ENCODE measurements around the gene ZNF583. TPM values are rescaled to one million over a fixed set of nuclear protein-coding genes. Genes with fewer than 3 reads are reported as not detected.

ZNF583 gene
- total RNA-seq = 2.0 and 5.8 TPM in 2 replicates

GRCh38 chr19:56403764-56404704 lies at the start of gene ZNF583:
Gene ZNF583, plus strand, starts transcription at chr19:56404332. Its CDS starts 2,783 bp downstream, at chr19:56407115.
- peak; percentile 98 for DNase-seq (ENCODE audit: low read depth in 2 of 2)

- DNase-seq (ENCODE audit: low read depth in 2 of 2) = no peak
Measured at GRCh38 chr19:56355517-56355916, 48.6 kb upstream of the ZNF583 start.

GRCh38 chr19:56356944-56357343 lies 47.2 kb upstream of the ZNF583 start:
- DNase-seq (ENCODE audit: low read depth in 2 of 2) = peak in 1 of 2 donors; percentile 2

- DNase-seq (ENCODE audit: low read depth in 2 of 2) = no peak
Measured at GRCh38 chr19:56360841-56361240, 43.3 kb upstream of the ZNF583 start.

- peak; percentile 95 to 99 for DNase-seq (ENCODE audit: low read depth in 2 of 2)
Measured at GRCh38 chr19:56367829-56368711, 36.1 kb upstream of the ZNF583 start.

GRCh38 chr19:56369886-56370676 lies 34.1 kb upstream of the ZNF583 start:
- no peak for DNase-seq (ENCODE audit: low read depth in 2 of 2)

GRCh38 chr19:56372281-56372680 lies 31.9 kb upstream of the ZNF583 start:
- DNase-seq (ENCODE audit: low read depth in 2 of 2) = no peak

GRCh38 chr19:56377105-56377924 lies 26.8 kb upstream of the ZNF583 start:
- DNase-seq (ENCODE audit: low read depth in 2 of 2) = no peak

- DNase-seq (ENCODE audit: low read depth in 2 of 2) = no peak
Measured at GRCh38 chr19:56383826-56384605, 20.1 kb upstream of the ZNF583 start.

- DNase-seq (ENCODE audit: low read depth in 2 of 2) = peak; percentile 97 to 98
Measured at GRCh38 chr19:56393119-56394012, 10.8 kb upstream of the ZNF583 start, which contains the start of gene ZNF582. Gene ZNF582, minus strand, starts transcription at chr19:56393534. Its CDS starts 1,782 bp downstream, at chr19:56391752.

GRCh38 chr19:56398809-56399208 lies 5.3 kb upstream of the ZNF583 start:
- no peak for DNase-seq (ENCODE audit: low read depth in 2 of 2)

- no peak for DNase-seq (ENCODE audit: low read depth in 2 of 2)
Measured at GRCh38 chr19:56400485-56400884, 3.6 kb upstream of the ZNF583 start.

GRCh38 chr19:56403261-56403660 lies 871 bp upstream of the ZNF583 start:
- DNase-seq (ENCODE audit: low read depth in 2 of 2) = peak in 1 of 2 donors; percentile 33

- no peak for DNase-seq (ENCODE audit: low read depth in 2 of 2)
Measured at GRCh38 chr19:56404705-56405056, 549 bp downstream of the ZNF583 start.

GRCh38 chr19:56405062-56405461 lies 930 bp downstream of the ZNF583 start:
- no peak for DNase-seq (ENCODE audit: low read depth in 2 of 2)

- no peak for DNase-seq (ENCODE audit: low read depth in 2 of 2)
Measured at GRCh38 chr19:56423276-56423984, 19.3 kb downstream of the ZNF583 start.

- DNase-seq (ENCODE audit: low read depth in 2 of 2) = no peak
Measured at GRCh38 chr19:56423985-56424353, 19.8 kb downstream of the ZNF583 start.

- DNase-seq (ENCODE audit: low read depth in 2 of 2) = no peak
Measured at GRCh38 chr19:56441206-56441792, 37.2 kb downstream of the ZNF583 start.

Measured in lung microvascular endothelial cell (primary cell).